GM10266 (cell line): ENCODE results near the gene TOP2B.

Source experiments
- DNase-seq: peaks from one replicate; pipeline ENCODE4 v3.0.0; 2012; ENCODE audit errors: extremely low spot score
- CTCF ChIP-seq: IDR thresholded peaks from 2 replicates; pipeline ENCODE4 v1.5.1; 2012; ENCODE audit warnings: mild to moderate bottlenecking, low read depth; ENCODE audit not compliant: control insufficient read depth, insufficient read depth; ENCODE audit errors: missing control alignments

TOP2B gene

GRCh38 chr3:25547943-25548674, 116.6 kb downstream of the TOP2B start:
- TF ChIP-seq CTCF, result no peak
- no peak for DNase-seq
